Right forelimb (tissue), 1 donor: ENCODE measurements around the gene DOCK2.

Experiments used
- DNase-seq: peaks from one replicate; pipeline ENCODE4 v3.0.0-alpha.2; 2018

Gene DOCK2

GRCh38 chr5:169871826-169872490 lies 234.9 kb downstream of the DOCK2 start:
- DNase-seq = no peak

GRCh38 chr5:169873642-169874041 lies 236.6 kb downstream of the DOCK2 start:
- peak; percentile 57 for DNase-seq

- DNase-seq = no peak
Measured at GRCh38 chr5:169874621-169875020, 237.5 kb downstream of the DOCK2 start.

GRCh38 chr5:169875091-169875728 lies 238.1 kb downstream of the DOCK2 start:
- DNase-seq = no peak

- DNase-seq = no peak
Measured at GRCh38 chr5:169875731-169876130, 238.7 kb downstream of the DOCK2 start.

GRCh38 chr5:169876386-169876785 lies 239.3 kb downstream of the DOCK2 start:
- DNase-seq = no peak

GRCh38 chr5:169880012-169880663 lies 243.1 kb downstream of the DOCK2 start:
- DNase-seq = no peak

- no peak for DNase-seq
Measured at GRCh38 chr5:169880785-169881184, 243.7 kb downstream of the DOCK2 start.

- no peak for DNase-seq
Measured at GRCh38 chr5:169881702-169882303, 244.7 kb downstream of the DOCK2 start.

- DNase-seq = no peak
Measured at GRCh38 chr5:169886033-169886432, 249.0 kb downstream of the DOCK2 start.

GRCh38 chr5:169886677-169887076 lies 249.6 kb downstream of the DOCK2 start:
- DNase-seq = no peak

GRCh38 chr5:169889572-169889971 lies 252.5 kb downstream of the DOCK2 start:
- DNase-seq = no peak

- DNase-seq = no peak
Measured at GRCh38 chr5:169893010-169893409, 255.9 kb downstream of the DOCK2 start.

GRCh38 chr5:169893571-169893970 lies 256.5 kb downstream of the DOCK2 start:
- no peak for DNase-seq

GRCh38 chr5:169895926-169896325 lies 258.9 kb downstream of the DOCK2 start:
- DNase-seq = no peak

- no peak for DNase-seq
Measured at GRCh38 chr5:169897481-169897880, 260.4 kb downstream of the DOCK2 start.

GRCh38 chr5:169901896-169902295 lies 264.8 kb downstream of the DOCK2 start:
- no peak for DNase-seq

GRCh38 chr5:169904059-169904458 lies 267.0 kb downstream of the DOCK2 start:
- no peak for DNase-seq

- no peak for DNase-seq
Measured at GRCh38 chr5:169904508-169904907, 267.4 kb downstream of the DOCK2 start.

GRCh38 chr5:169905017-169905416 lies 267.9 kb downstream of the DOCK2 start:
- DNase-seq = no peak

- DNase-seq = no peak
Measured at GRCh38 chr5:169906745-169907649, 269.9 kb downstream of the DOCK2 start.

- no peak for DNase-seq
Measured at GRCh38 chr5:169908864-169909263, 271.8 kb downstream of the DOCK2 start.

GRCh38 chr5:169909945-169910344 lies 272.9 kb downstream of the DOCK2 start:
- no peak for DNase-seq
